ENCODE results near the gene MCM10.
"Not testable (repeated sequence)": the region's sequence is repeated elsewhere in the genome, so short reads cannot be mapped to it uniquely, and the experiment has no call there.

MCM10 gene

GRCh38 chr10:13238271-13239077 is 77.1 kb downstream of the MCM10 start:
- no peak overlapping the region for H3K4me3 ChIP-seq (ENCODE audit: low read depth, low read length)
- TF ChIP-seq CTCF (IDR thresholded peaks at IDR 0.05; ENCODE audit: borderline replicate concordance, insufficient read depth, low read depth, low read length) = no peak

DNA sequence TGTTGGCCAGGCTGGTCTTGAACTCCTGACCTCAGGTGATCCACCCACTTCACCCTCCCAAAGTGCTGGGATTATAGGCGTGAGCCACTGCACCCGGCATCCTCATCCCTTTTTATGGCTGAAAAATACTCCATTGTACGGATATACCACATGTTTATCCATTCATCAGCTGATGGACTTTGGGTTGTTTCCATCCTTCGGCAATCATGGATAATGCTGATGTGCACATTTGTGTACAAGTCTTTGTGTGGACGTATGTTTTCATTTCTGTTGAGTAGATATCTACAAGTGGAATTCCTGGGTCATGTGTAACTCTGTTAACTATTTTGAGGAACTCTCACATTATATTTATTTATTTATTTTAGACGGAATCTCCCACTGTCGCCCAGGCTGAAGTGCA is 78.6 kb downstream of the MCM10 start:
- H3K4me3 ChIP-seq (ENCODE audit: low read depth, low read length) = no peak overlapping the region
- TF ChIP-seq CTCF (IDR thresholded peaks at IDR 0.05; ENCODE audit: borderline replicate concordance, insufficient read depth, low read depth, low read length) = no peak

DNA sequence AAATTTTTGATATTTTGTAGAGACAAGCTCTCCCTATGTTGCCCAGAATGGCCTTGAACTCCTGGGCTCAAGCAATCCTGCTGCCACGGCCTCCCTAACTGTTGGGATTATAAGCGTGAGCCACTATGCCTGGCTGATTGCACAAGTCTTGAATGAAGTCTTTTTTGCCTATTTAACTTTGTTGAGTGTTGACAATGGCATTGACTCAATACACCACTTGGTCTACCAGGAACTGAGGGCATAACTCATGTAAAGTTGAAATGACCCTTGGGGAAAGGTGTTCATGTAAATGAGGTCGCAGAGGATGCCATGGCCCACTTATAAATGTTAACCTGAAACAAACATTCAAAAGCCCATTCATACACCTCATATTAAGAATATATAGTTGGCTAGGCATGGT is 80.3 kb downstream of the MCM10 start:
- TF ChIP-seq CTCF (IDR thresholded peaks at IDR 0.05; ENCODE audit: borderline replicate concordance, insufficient read depth, low read depth, low read length) = no peak

DNA sequence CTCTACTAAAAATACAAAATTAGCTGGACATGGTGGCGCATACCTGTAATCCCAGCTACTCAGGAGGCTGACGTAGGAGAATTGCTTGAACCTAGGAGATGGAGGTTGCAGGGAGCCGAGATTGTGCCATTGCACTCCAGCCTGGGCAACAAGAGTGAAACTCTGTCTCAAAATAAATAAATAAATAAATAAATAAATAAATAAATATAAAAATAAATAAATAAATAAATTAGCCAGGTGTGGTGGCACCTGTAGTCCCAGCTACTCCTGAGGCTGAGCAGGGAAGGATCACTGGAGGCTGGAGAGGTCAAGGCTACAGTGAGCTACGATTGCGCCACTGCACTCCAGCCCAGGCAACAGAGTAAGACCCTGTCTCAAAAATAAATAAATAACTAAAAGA is 80.9 kb downstream of the MCM10 start:
- H3K4me3 ChIP-seq (ENCODE audit: low read depth, low read length) = not testable (repeated sequence)

More for the DNA sequence above, 80.3 kb downstream of the MCM10 start:
- no peak overlapping the region for H3K4me3 ChIP-seq (ENCODE audit: low read depth, low read length)

GRCh38 chr10:13247246-13247645 is 85.9 kb downstream of the MCM10 start:
- TF ChIP-seq CTCF (IDR thresholded peaks at IDR 0.05; ENCODE audit: borderline replicate concordance, insufficient read depth, low read depth, low read length) = no peak

DNA sequence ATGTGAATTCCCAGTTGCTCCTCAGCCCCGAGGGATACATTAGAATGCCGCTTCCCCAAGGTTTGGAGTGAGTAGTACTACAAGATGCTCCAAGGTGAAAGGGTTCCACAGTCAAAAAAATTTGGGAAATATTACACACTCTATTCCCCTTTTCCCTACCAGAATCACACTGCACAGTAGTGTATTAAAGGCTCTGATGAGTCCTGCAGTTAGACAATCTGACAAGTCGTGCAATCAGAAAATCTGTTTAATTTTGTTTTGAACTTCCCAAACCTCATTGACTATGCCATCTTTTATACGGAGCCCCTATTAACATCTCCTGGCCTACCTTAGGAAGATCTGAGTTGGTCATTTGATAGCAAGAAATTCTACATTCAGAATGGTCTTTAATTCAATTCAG is 86.4 kb downstream of the MCM10 start:
- no peak for TF ChIP-seq CTCF (IDR thresholded peaks at IDR 0.05; ENCODE audit: borderline replicate concordance, insufficient read depth, low read depth, low read length)
- no peak overlapping the region for H3K4me3 ChIP-seq (ENCODE audit: low read depth, low read length)

More at GRCh38 chr10:13247246-13247645, 85.9 kb downstream of the MCM10 start:
- no peak overlapping the region for H3K4me3 ChIP-seq (ENCODE audit: low read depth, low read length)

GRCh38 chr10:13253726-13254125 is 92.4 kb downstream of the MCM10 start:
- H3K4me3 ChIP-seq (ENCODE audit: low read depth, low read length) = no peak overlapping the region
- no peak for TF ChIP-seq CTCF (IDR thresholded peaks at IDR 0.05; ENCODE audit: borderline replicate concordance, insufficient read depth, low read depth, low read length)
